Measurements from ENCODE around the gene GIMAP5. TPM values are rescaled to one million over a fixed set of nuclear protein-coding genes. Genes with fewer than 3 reads are reported as not detected.

The GIMAP5 gene
- total and polyA plus RNA-seq, 2 donors (not counting 3 experiments of a cell fraction or from before 2014, with no cell fraction given), result 0.44 to 18.9 TPM

DNA sequence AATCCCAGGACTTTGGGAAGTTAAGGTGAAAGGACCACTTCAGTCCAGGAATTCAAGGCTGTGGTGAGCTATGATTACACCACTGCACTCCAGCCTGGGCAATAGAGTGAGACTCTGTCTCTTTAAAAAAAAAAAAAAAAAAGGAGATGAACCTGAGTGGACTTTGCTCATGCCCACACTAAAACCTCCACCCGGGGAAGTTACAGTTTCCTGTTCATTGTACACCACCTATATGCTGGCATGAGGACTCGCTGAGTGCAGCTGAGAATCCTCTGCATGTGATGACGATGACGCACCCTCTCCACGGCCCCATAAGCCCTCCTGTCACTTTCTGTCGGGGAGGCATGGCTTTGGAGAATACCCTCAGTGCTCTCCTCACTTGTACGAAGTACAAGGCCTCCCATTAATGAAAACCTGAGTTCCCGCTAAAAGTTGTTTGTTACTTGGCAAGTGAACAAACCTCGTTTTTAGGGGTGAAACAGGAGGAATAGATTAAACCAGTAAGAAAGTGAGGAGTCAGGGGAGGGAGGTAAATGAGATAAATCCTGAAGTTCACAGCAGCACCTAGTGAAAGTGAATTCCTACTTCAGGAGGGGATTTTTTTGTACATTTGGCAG is 47.0 kb downstream of the GIMAP5 start:
- Histone ChIP-seq H3K79me2 (ENCODE audit: control insufficient read depth, insufficient read depth, low read length) (no peaks in the 10 kb centered on the region), H3K4me1 (ENCODE audit: control insufficient read depth, extremely low read depth, insufficient read depth, low read length) (no peaks in the 10 kb centered on the region), H3K27me3 (ENCODE audit: control insufficient read depth in 2 of 2, insufficient read depth in 2 of 2, low read length in 2 of 2) (peaks cover 15 to 17% of the 10 kb centered on the region in 2 experiments), H3K9ac (replicated peaks; ENCODE audit: extremely low read depth, insufficient read depth, low read length) (no peak overlapping the region), H4K20me1 (replicated peaks; ENCODE audit: control insufficient read depth, extremely low read depth, insufficient read depth, low read length) (no peaks in the 10 kb centered on the region), H3K4me2 (ENCODE audit: insufficient read depth, low read length) (no peak overlapping the region), H3K27ac (ENCODE audit: insufficient read depth, low read depth, low read length) (no peak overlapping the region), H3K36me3 (ENCODE audit: control insufficient read depth in 2 of 2, extremely low read depth in 1 of 2, insufficient read depth in 2 of 2, low read length in 2 of 2) (no peaks in the 10 kb centered on the region), H3K9me3 (replicated peaks; ENCODE audit: control insufficient read depth, insufficient read depth, low read length) (no peaks in the 10 kb centered on the region), H2AFZ (ENCODE audit: low read depth, low read length) (no peak overlapping the region), H3K9me1 (replicated peaks; ENCODE audit: control insufficient read depth, extremely low read depth, insufficient read depth, low read length) (no peaks in the 10 kb centered on the region), H3K4me3 (replicated peaks in 1 of 3; ENCODE audit: insufficient read depth in 1 of 3, low read depth in 1 of 3, low read length in 3 of 3) (no peak overlapping the region)
- FAIRE-seq, result peak; percentile 31
- TF ChIP-seq, protein P1, sequence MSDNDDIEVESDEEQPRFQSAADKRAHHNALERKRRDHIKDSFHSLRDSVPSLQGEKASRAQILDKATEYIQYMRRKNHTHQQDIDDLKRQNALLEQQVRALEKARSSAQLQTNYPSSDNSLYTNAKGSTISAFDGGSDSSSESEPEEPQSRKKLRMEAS (IDR thresholded peaks at IDR 0.05; ENCODE audit: insufficient read depth, insufficient read length), result no peak
- TF ChIP-seq JUN (IDR thresholded peaks at IDR 0.05; ENCODE audit: borderline replicate concordance, insufficient read depth, insufficient read length, low read depth) (no peak), GATA2 (IDR thresholded peaks at IDR 0.05; ENCODE audit: insufficient read depth, insufficient read length, low read depth, low read length) (no peak), MYC (IDR thresholded peaks at IDR 0.05; ENCODE audit: low read depth, low read length) (no peak), FOS (IDR thresholded peaks at IDR 0.05; ENCODE audit: borderline replicate concordance, insufficient read depth, low read length) (no peak), POLR2AphosphoS5 (IDR thresholded peaks at IDR 0.05; ENCODE audit: insufficient read depth, low read depth, low read length) (no peak), POLR2A (IDR thresholded peaks at IDR 0.05; ENCODE audit: low read depth, low read length) (no peak), CTCF (IDR thresholded peaks at IDR 0.05; ENCODE audit: extremely low read depth in 1 of 2, insufficient read depth in 1 of 2, low read depth in 1 of 2, low read length in 2 of 2) (no peak), EZH2 (IDR thresholded peaks at IDR 0.05; ENCODE audit: borderline replicate concordance, low read depth, low read length, severe bottlenecking) (no peak)
- intact Hi-C loops (cut with micrococcal nuclease) (no loop called here), dilution Hi-C loops (cut with MboI; ENCODE audit: extremely low pct_ligation_motif_present, low sequenced_read_pairs) (no loop called here)
- DNase-seq (ENCODE audit: low read depth, low spot score), result no peak
- BruUV-seq (replicated peaks), result no TSS peak
- CTCF ChIA-PET, result interaction anchor here (0.7 to 1.1 kb wide), 3 partner anchors 21 to 205 kb away, joined by 3 to 4 read pairs (median 3); no protein-coding TSS in a partner anchor
- POLR2A ChIA-PET, result no interaction called here

Measured in endothelial cell of umbilical vein (primary cell).